ENCODE measurements around the gene CLEC4M. TPM values are rescaled to one million over a fixed set of nuclear protein-coding genes. Genes with fewer than 3 reads are reported as not detected.
"Not testable (repeated sequence)": the region's sequence is repeated elsewhere in the genome, so short reads cannot be mapped to it uniquely, and the experiment has no call there.

Gene CLEC4M
- polyA plus RNA-seq, 2 donors, result 0.04 TPM; not detected in 1

- Histone ChIP-seq H3K4me3 (ENCODE audit: low read depth in 1 of 2, low read length in 2 of 2) (no peak overlapping the region), H3K9me3 (ENCODE audit: control insufficient read depth in 2 of 2, insufficient read depth in 1 of 2, low read depth in 1 of 2, low read length in 1 of 2) (peaks cover 0 to 2% of the 10 kb centered on the region in 2 donors), H3K4me1 (ENCODE audit: control insufficient read depth in 2 of 2, insufficient read depth in 2 of 2, low read length in 1 of 2) (no peaks in the 10 kb centered on the region), H3K27me3 (ENCODE audit: control insufficient read depth in 1 of 2, insufficient read depth in 2 of 2, low read length in 2 of 2) (no peaks in the 10 kb centered on the region), H3K36me3 (ENCODE audit: control insufficient read depth in 2 of 2, insufficient read depth in 2 of 2, low read length in 1 of 2) (no peaks in the 10 kb centered on the region), H3K27ac (ENCODE audit: low read depth in 2 of 2, low read length in 1 of 2) (no peak overlapping the region)
- WGBS, 2 donors, result 37 to 46% methylated on average over 2 of the region's 2 CpGs
Measured at GRCh38 chr19:7739211-7739755, 23.8 kb upstream of the CLEC4M start.

- Histone ChIP-seq H3K4me3 (ENCODE audit: low read depth in 1 of 2, low read length in 2 of 2) (no peak overlapping the region), H3K9me3 (ENCODE audit: control insufficient read depth in 2 of 2, insufficient read depth in 1 of 2, low read depth in 1 of 2, low read length in 1 of 2) (peaks cover 0 to 2% of the 10 kb centered on the region in 2 donors), H3K4me1 (ENCODE audit: control insufficient read depth in 2 of 2, insufficient read depth in 2 of 2, low read length in 1 of 2) (no peaks in the 10 kb centered on the region), H3K27ac (ENCODE audit: low read depth in 2 of 2, low read length in 1 of 2) (no peak overlapping the region), H3K27me3 (ENCODE audit: control insufficient read depth in 1 of 2, insufficient read depth in 2 of 2, low read length in 2 of 2) (no peaks in the 10 kb centered on the region), H3K36me3 (ENCODE audit: control insufficient read depth in 2 of 2, insufficient read depth in 2 of 2, low read length in 1 of 2) (no peaks in the 10 kb centered on the region)
- 76 to 78% methylated on average over 19 of the region's 19 CpGs for WGBS, 2 donors
Measured at GRCh38 chr19:7739801-7740681, 23.0 kb upstream of the CLEC4M start.

- Histone ChIP-seq H3K4me3 (ENCODE audit: low read depth in 1 of 2, low read length in 2 of 2) (no peak overlapping the region), H3K4me1 (ENCODE audit: control insufficient read depth in 2 of 2, insufficient read depth in 2 of 2, low read length in 1 of 2) (no peaks in the 10 kb centered on the region), H3K27me3 (ENCODE audit: control insufficient read depth in 1 of 2, insufficient read depth in 2 of 2, low read length in 2 of 2) (no peaks in the 10 kb centered on the region), H3K36me3 (ENCODE audit: control insufficient read depth in 2 of 2, insufficient read depth in 2 of 2, low read length in 1 of 2) (no peaks in the 10 kb centered on the region), H3K9me3 (ENCODE audit: control insufficient read depth in 2 of 2, insufficient read depth in 1 of 2, low read depth in 1 of 2, low read length in 1 of 2) (peaks cover 0 to 2% of the 10 kb centered on the region in 2 donors), H3K27ac (ENCODE audit: low read depth in 2 of 2, low read length in 1 of 2) (no peak overlapping the region)
- 78 to 80% methylated on average over 6 of the region's 6 CpGs for WGBS, 2 donors
Measured at GRCh38 chr19:7740682-7741054, 22.4 kb upstream of the CLEC4M start.

- 75 to 86% methylated on average over 2 of the region's 2 CpGs for WGBS, 2 donors
- H3K4me1 ChIP-seq (ENCODE audit: control insufficient read depth in 2 of 2, insufficient read depth in 2 of 2, low read length in 1 of 2), result no peaks in the 10 kb centered on the region
- no peak overlapping the region for H3K27ac ChIP-seq (ENCODE audit: low read depth in 2 of 2, low read length in 1 of 2)
- no peak overlapping the region for H3K4me3 ChIP-seq (ENCODE audit: low read depth in 1 of 2, low read length in 2 of 2)
- peaks cover 0 to 2% of the 10 kb centered on the region in 2 donors for H3K27me3 ChIP-seq (ENCODE audit: control insufficient read depth in 1 of 2, insufficient read depth in 2 of 2, low read length in 2 of 2)
- no peaks in the 10 kb centered on the region for H3K36me3 ChIP-seq (ENCODE audit: control insufficient read depth in 2 of 2, insufficient read depth in 2 of 2, low read length in 1 of 2)
- H3K9me3 ChIP-seq (ENCODE audit: control insufficient read depth in 2 of 2, insufficient read depth in 1 of 2, low read depth in 1 of 2, low read length in 1 of 2), result peaks cover 0 to 2% of the 10 kb centered on the region in 2 donors
Measured at GRCh38 chr19:7742575-7742974, 20.5 kb upstream of the CLEC4M start.

GRCh38 chr19:7742991-7743390 is 20.1 kb upstream of the CLEC4M start:
- Histone ChIP-seq H3K4me3 (ENCODE audit: low read depth in 1 of 2, low read length in 2 of 2) (no peak overlapping the region), H3K9me3 (ENCODE audit: control insufficient read depth in 2 of 2, insufficient read depth in 1 of 2, low read depth in 1 of 2, low read length in 1 of 2) (peaks cover 0 to 2% of the 10 kb centered on the region in 2 donors), H3K36me3 (ENCODE audit: control insufficient read depth in 2 of 2, insufficient read depth in 2 of 2, low read length in 1 of 2) (no peaks in the 10 kb centered on the region), H3K27ac (ENCODE audit: low read depth in 2 of 2, low read length in 1 of 2) (no peak overlapping the region), H3K27me3 (ENCODE audit: control insufficient read depth in 1 of 2, insufficient read depth in 2 of 2, low read length in 2 of 2) (peaks cover 0 to 2% of the 10 kb centered on the region in 2 donors), H3K4me1 (ENCODE audit: control insufficient read depth in 2 of 2, insufficient read depth in 2 of 2, low read length in 1 of 2) (no peaks in the 10 kb centered on the region)
- 79% methylated on average over 11 of the region's 11 CpGs for WGBS, 2 donors

- 61 to 66% methylated on average over 2 of the region's 2 CpGs for WGBS, 2 donors
Measured at GRCh38 chr19:7743425-7743841, 19.6 kb upstream of the CLEC4M start.

GRCh38 chr19:7744199-7744786 is 18.8 kb upstream of the CLEC4M start:
- H3K27me3 ChIP-seq (ENCODE audit: control insufficient read depth in 1 of 2, insufficient read depth in 2 of 2, low read length in 2 of 2), result peaks cover 0 to 2% of the 10 kb centered on the region in 2 donors
- WGBS, 2 donors, result 52 to 53% methylated on average over 5 of the region's 5 CpGs

More at GRCh38 chr19:7743425-7743841, 19.6 kb upstream of the CLEC4M start:
- no peak overlapping the region for H3K27ac ChIP-seq (ENCODE audit: low read depth in 2 of 2, low read length in 1 of 2)
- no peaks in the 10 kb centered on the region for H3K36me3 ChIP-seq (ENCODE audit: control insufficient read depth in 2 of 2, insufficient read depth in 2 of 2, low read length in 1 of 2)
- H3K27me3 ChIP-seq (ENCODE audit: control insufficient read depth in 1 of 2, insufficient read depth in 2 of 2, low read length in 2 of 2), result peaks cover 0 to 2% of the 10 kb centered on the region in 2 donors
- H3K9me3 ChIP-seq (ENCODE audit: control insufficient read depth in 2 of 2, insufficient read depth in 1 of 2, low read depth in 1 of 2, low read length in 1 of 2), result peaks cover 0 to 2% of the 10 kb centered on the region in 2 donors
- H3K4me1 ChIP-seq (ENCODE audit: control insufficient read depth in 2 of 2, insufficient read depth in 2 of 2, low read length in 1 of 2), result no peaks in the 10 kb centered on the region
- H3K4me3 ChIP-seq (ENCODE audit: low read depth in 1 of 2, low read length in 2 of 2), result no peak overlapping the region

GRCh38 chr19:7744871-7745650 is 18.0 kb upstream of the CLEC4M start:
- H3K27ac ChIP-seq (ENCODE audit: low read depth in 2 of 2, low read length in 1 of 2), result no peak overlapping the region
- H3K36me3 ChIP-seq (ENCODE audit: control insufficient read depth in 2 of 2, insufficient read depth in 2 of 2, low read length in 1 of 2), result no peaks in the 10 kb centered on the region
- H3K4me3 ChIP-seq (ENCODE audit: low read depth in 1 of 2, low read length in 2 of 2), result no peak overlapping the region
- peaks cover 0 to 2% of the 10 kb centered on the region in 2 donors for H3K9me3 ChIP-seq (ENCODE audit: control insufficient read depth in 2 of 2, insufficient read depth in 1 of 2, low read depth in 1 of 2, low read length in 1 of 2)
- peaks cover 0 to 2% of the 10 kb centered on the region in 2 donors for H3K27me3 ChIP-seq (ENCODE audit: control insufficient read depth in 1 of 2, insufficient read depth in 2 of 2, low read length in 2 of 2)
- WGBS, 2 donors, result 74 to 76% methylated on average over 12 of the region's 12 CpGs
- H3K4me1 ChIP-seq (ENCODE audit: control insufficient read depth in 2 of 2, insufficient read depth in 2 of 2, low read length in 1 of 2), result no peaks in the 10 kb centered on the region

More at GRCh38 chr19:7744199-7744786, 18.8 kb upstream of the CLEC4M start:
- H3K4me1 ChIP-seq (ENCODE audit: control insufficient read depth in 2 of 2, insufficient read depth in 2 of 2, low read length in 1 of 2), result no peaks in the 10 kb centered on the region
- no peaks in the 10 kb centered on the region for H3K36me3 ChIP-seq (ENCODE audit: control insufficient read depth in 2 of 2, insufficient read depth in 2 of 2, low read length in 1 of 2)
- peaks cover 0 to 2% of the 10 kb centered on the region in 2 donors for H3K9me3 ChIP-seq (ENCODE audit: control insufficient read depth in 2 of 2, insufficient read depth in 1 of 2, low read depth in 1 of 2, low read length in 1 of 2)
- no peak overlapping the region for H3K27ac ChIP-seq (ENCODE audit: low read depth in 2 of 2, low read length in 1 of 2)
- H3K4me3 ChIP-seq (ENCODE audit: low read depth in 1 of 2, low read length in 2 of 2), result no peak overlapping the region

GRCh38 chr19:7746306-7746705 is 16.7 kb upstream of the CLEC4M start:
- not testable (repeated sequence) for H3K4me3 ChIP-seq (ENCODE audit: low read depth in 1 of 2, low read length in 2 of 2); H3K27me3 ChIP-seq (ENCODE audit: control insufficient read depth in 1 of 2, insufficient read depth in 2 of 2, low read length in 2 of 2); H3K4me1 ChIP-seq (ENCODE audit: control insufficient read depth in 2 of 2, insufficient read depth in 2 of 2, low read length in 1 of 2); H3K27ac ChIP-seq (ENCODE audit: low read depth in 2 of 2, low read length in 1 of 2); H3K9me3 ChIP-seq (ENCODE audit: control insufficient read depth in 2 of 2, insufficient read depth in 1 of 2, low read depth in 1 of 2, low read length in 1 of 2); H3K36me3 ChIP-seq (ENCODE audit: control insufficient read depth in 2 of 2, insufficient read depth in 2 of 2, low read length in 1 of 2)
- 63 to 70% methylated on average over 4 of the region's 4 CpGs for WGBS, 2 donors
